CD4-positive, alpha-beta memory T cell (primary cell): ENCODE data around the gene EMC9. TPM values are rescaled to one million over a fixed set of nuclear protein-coding genes. Genes with fewer than 3 reads are reported as not detected.

Experiments
- CTCF ChIA-PET: fragments of 350-600 bp; sonication (Branson Sonifier 250); formaldehyde crosslinking; loops from one replicate; lab custom pipeline; 2021; ENCODE audit warnings: inconsistent platforms; ENCODE audit not compliant: partially characterized antibody; lab: Charles Lee
- POLR2A ChIA-PET: fragments of 350-600 bp; sonication (Branson Sonifier 250); formaldehyde crosslinking; loops from one replicate; lab custom pipeline; 2021; ENCODE audit not compliant: partially characterized antibody; lab: Charles Lee
- DNase-seq, 5 donors: peaks; one replicate each; pipeline versions ENCODE4 v3.0.0 to v3.0.0-alpha.2; 2020 to 2022; ENCODE audit warnings: mixed read lengths in 1 of 5
- H3K27ac ChIP-seq: one replicate; pipeline ENCODE4 v1.7.0; 2013; ENCODE audit warnings: low read depth, low read length
- H3K27me3 ChIP-seq: 2 replicates; pipeline ENCODE4 v1.7.0; 2013; ENCODE audit warnings: mild to moderate bottlenecking, low read length, moderate library complexity; ENCODE audit not compliant: insufficient read depth
- H3K36me3 ChIP-seq: 2 replicates; pipeline ENCODE4 v1.7.0; 2013; ENCODE audit warnings: mild to moderate bottlenecking, low read length, moderate library complexity; ENCODE audit not compliant: insufficient read depth
- H3K4me1 ChIP-seq: 2 replicates; pipeline ENCODE4 v1.7.0; 2013; ENCODE audit warnings: mild to moderate bottlenecking, low read length, moderate library complexity; ENCODE audit not compliant: insufficient read depth
- H3K4me3 ChIP-seq, 2 donors: one replicate each; pipeline ENCODE4 v1.7.0; 2013; ENCODE audit warnings: low read length in 2 of 2, mild to moderate bottlenecking in 1 of 2
- H3K9me3 ChIP-seq, 2 donors: one replicate each; pipeline ENCODE4 v1.7.0; 2013; ENCODE audit warnings: low read length in 2 of 2, control low read depth in 1 of 2; ENCODE audit not compliant: control insufficient read depth in 1 of 2
- H3K27ac Mint-ChIP-seq, 7 donors: one replicate each; pipeline ENCODE4 v1.8.0; 2020 to 2021; ENCODE audit warnings: mixed read lengths in 7 of 7, mild to moderate bottlenecking in 6 of 7, inconsistent platforms in 3 of 7, moderate library complexity in 3 of 7
- H3K27me3 Mint-ChIP-seq, 2 donors: one replicate each; pipeline ENCODE4 v1.8.0; 2020 to 2021; ENCODE audit warnings: mixed read lengths in 2 of 2
- H3K36me3 Mint-ChIP-seq, 2 donors: one replicate each; pipeline ENCODE4 v1.8.0; 2020 to 2021; ENCODE audit warnings: mixed read lengths in 2 of 2, inconsistent platforms in 1 of 2, mild to moderate bottlenecking in 1 of 2
- H3K4me1 Mint-ChIP-seq, 4 donors: one replicate each; pipeline ENCODE4 v1.8.0; 2020 to 2021; ENCODE audit warnings: mixed read lengths in 4 of 4, mild to moderate bottlenecking in 1 of 4
- H3K4me3 Mint-ChIP-seq, 8 donors: one replicate each; pipeline ENCODE4 v1.8.0; 2020 to 2021; ENCODE audit warnings: mixed read lengths in 8 of 8, mild to moderate bottlenecking in 7 of 8, moderate library complexity in 6 of 8, inconsistent platforms in 3 of 8
- H3K9me3 Mint-ChIP-seq, 8 donors: one replicate each; pipeline ENCODE4 v1.8.0; 2020 to 2021; ENCODE audit warnings: mixed read lengths in 8 of 8, mild to moderate bottlenecking in 5 of 8, inconsistent platforms in 3 of 8, moderate library complexity in 1 of 8
- intact Hi-C: fragments of 100-400 bp; cut with micrococcal nuclease; formaldehyde crosslinking; loops from one replicate; pipeline ENCODE4 v1.15.1; 2023
- polyA plus RNA-seq, 2 donors: library from polyadenylated mRNA; unstranded; fragments of 300-500 nt; fragmentation: Illumina TruSeq; gene quantifications; one replicate each; pipeline ENCODE4 v1.2.3, GENCODE V29; 2021
- total RNA-seq, 2 experiments: library from RNA; stranded (reverse); gene quantifications; one replicate each; pipeline ENCODE4 v1.2.3, GENCODE V29; 2021

Gene EMC9
- total and polyA plus RNA-seq, 4 experiments from 2014 or later, result 11.4 to 33.9 (median 23.3) TPM

DNA sequence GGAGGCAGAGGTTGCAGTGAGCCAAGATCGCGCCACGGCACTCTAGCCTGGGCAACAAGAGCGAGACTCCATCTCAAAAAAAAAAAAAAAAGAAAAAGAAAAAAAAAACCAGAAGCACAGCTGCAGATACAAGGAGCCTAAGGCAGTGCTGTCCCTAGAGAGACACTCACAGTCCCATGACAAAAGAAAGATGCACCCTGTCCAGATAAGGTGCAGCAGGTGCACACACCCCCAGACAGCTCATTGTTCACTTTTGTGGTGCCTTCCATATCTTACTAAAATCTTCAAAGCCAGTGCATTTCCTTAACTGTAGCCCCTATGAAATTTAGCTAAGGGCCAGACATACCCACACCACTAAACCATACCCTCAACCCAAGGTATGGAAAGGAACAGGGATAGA is 19.0 kb downstream of the EMC9 start:
- intact Hi-C loops, result no loop called here
- no peak for DNase-seq
- H3K27ac Mint-ChIP-seq, result peak overlapping the region in 4 of 7 donors; percentile 35 to 48 (median 40)
- ChIA-PET POLR2A (interaction anchor here (0.7 to 9.6 kb wide), 2 partner anchors 11 to 28 kb away, joined by 4 to 347 read pairs; partner anchors contain the start of genes EMC9, FITM1 and PSME1), CTCF (no interaction called here)
- no peaks in the 10 kb centered on the region for H3K9me3 Mint-ChIP-seq
- H3K36me3 Mint-ChIP-seq, result peaks cover 56% of the 10 kb centered on the region in 2 donors
- H3K27ac ChIP-seq, result no peak overlapping the region
- peaks cover 60% of the 10 kb centered on the region for H3K36me3 ChIP-seq
- peaks cover 2% of the 10 kb centered on the region for H3K4me1 ChIP-seq
- H3K4me3 ChIP-seq, result no peak overlapping the region
- peaks cover 4 to 17% (median 8%) of the 10 kb centered on the region in 4 donors for H3K4me1 Mint-ChIP-seq
- no peaks in the 10 kb centered on the region for H3K27me3 ChIP-seq
- H3K9me3 ChIP-seq, result no peaks in the 10 kb centered on the region
- no peaks in the 10 kb centered on the region for H3K27me3 Mint-ChIP-seq
- no peak overlapping the region for H3K4me3 Mint-ChIP-seq

DNA sequence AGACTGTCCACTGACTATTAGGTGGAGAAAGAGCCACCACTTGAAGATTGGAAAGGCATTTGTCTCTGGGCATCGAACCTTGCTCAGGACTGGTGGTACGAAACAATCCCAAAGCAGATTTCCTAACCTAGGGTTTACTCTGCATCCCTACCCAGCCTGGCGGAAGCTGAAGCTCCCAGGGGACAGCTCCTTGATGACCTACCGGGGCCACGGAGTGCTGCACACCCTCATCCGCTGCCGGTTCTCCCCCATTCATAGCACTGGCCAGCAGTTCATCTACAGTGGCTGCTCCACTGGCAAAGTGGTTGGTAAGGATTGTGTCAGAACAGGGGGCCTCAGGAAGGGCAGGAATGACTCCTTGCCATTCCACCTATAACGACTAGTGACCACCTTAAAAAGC is 20.2 kb downstream of the EMC9 start:
- ChIA-PET POLR2A (interaction anchor here (0.6 to 9.6 kb wide), 3 partner anchors 13 to 50 kb away, joined by 3 to 347 read pairs (median 3); partner anchors contain the start of genes EMC9, FITM1, PSME1 and PSME2), CTCF (interaction anchor here (0.7 to 1.1 kb wide), 2 partner anchors 14 to 30 kb away, joined by 3 read pairs; no protein-coding TSS in a partner anchor)
- no peak overlapping the region for H3K4me3 ChIP-seq
- Mint-ChIP-seq H3K9me3 (no peaks in the 10 kb centered on the region), H3K4me3 (no peak overlapping the region), H3K4me1 (peaks cover 10 to 29% (median 12%) of the 10 kb centered on the region in 4 donors), H3K27ac (peak overlapping the region in 1 of 7 donors; percentile 42), H3K36me3 (peaks cover 62 to 65% of the 10 kb centered on the region in 2 donors), H3K27me3 (no peaks in the 10 kb centered on the region)
- no peaks in the 10 kb centered on the region for H3K27me3 ChIP-seq
- intact Hi-C loops, result no loop called here
- peaks cover 63% of the 10 kb centered on the region for H3K36me3 ChIP-seq
- DNase-seq, result no peak
- peaks cover 14% of the 10 kb centered on the region for H3K4me1 ChIP-seq
- no peak overlapping the region for H3K27ac ChIP-seq
- no peaks in the 10 kb centered on the region for H3K9me3 ChIP-seq

DNA sequence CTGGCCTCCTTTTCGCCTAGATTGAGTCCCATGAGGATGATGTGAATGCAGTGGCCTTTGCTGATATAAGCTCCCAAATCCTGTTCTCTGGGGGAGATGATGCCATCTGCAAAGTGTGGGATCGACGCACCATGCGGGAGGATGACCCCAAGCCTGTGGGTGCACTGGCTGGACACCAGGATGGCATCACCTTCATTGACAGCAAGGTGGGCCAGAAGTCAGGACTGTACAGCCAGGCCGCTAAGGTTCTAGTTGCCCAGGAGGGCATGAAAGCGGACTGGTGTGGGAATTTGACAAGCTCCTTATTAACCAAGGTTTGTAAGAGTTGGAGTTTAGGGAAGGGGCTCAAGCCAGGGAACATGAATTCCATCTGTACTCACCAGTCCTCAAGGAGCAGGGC is 21.7 kb downstream of the EMC9 start:
- Histone ChIP-seq H3K4me3 (no peak overlapping the region), H3K36me3 (peaks cover 63% of the 10 kb centered on the region), H3K27ac (no peak overlapping the region), H3K9me3 (no peaks in the 10 kb centered on the region), H3K27me3 (no peaks in the 10 kb centered on the region), H3K4me1 (peaks cover 22% of the 10 kb centered on the region)
- ChIA-PET CTCF (interaction anchor here (1.2 to 1.8 kb wide), 2 partner anchors 28 to 41 kb away, joined by 4 to 5 read pairs; partner anchors contain the start of gene IRF9), POLR2A (interaction anchor here (0.6 to 9.6 kb wide), 3 partner anchors 14 to 799 kb away, joined by 3 to 347 read pairs (median 4); partner anchors contain the start of genes EMC9, FITM1, PABPN1 and PSME1)
- Mint-ChIP-seq H3K27me3 (no peaks in the 10 kb centered on the region), H3K4me3 (no peak overlapping the region), H3K27ac (peak overlapping the region in 1 of 7 donors; percentile 54), H3K9me3 (peaks cover 0 to 2% (median 0%) of the 10 kb centered on the region in 8 donors), H3K36me3 (peaks cover 58 to 75% of the 10 kb centered on the region in 2 donors), H3K4me1 (peaks cover 19 to 41% (median 25%) of the 10 kb centered on the region in 4 donors)
- DNase-seq, result no peak
- intact Hi-C loops, result loop anchor here (10.0 kb wide), 1 partner anchor 655 kb away; the partner anchor contains the start of gene NGDN

DNA sequence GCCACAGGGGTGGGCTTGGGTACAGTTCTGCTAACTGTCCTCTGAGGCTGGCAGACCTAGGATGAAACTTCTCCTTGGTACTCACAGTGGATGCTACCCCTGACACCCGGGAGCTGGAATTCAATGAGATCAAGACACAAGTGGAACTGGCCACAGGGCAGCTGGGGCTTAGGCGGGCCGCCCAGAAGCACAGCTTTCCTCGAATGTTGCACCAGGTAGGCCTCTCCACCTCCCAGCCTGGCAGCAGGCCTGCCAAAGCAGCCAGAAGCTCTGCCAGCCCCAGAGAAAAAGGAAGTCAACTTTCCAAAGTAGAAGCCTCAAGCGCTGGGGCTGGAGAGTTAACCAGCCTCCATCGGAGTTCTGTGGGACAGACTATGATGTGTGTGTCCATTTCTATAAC is 24.2 kb downstream of the EMC9 start:
- Histone ChIP-seq H3K27ac (no peak overlapping the region), H3K4me3 (no peak overlapping the region), H3K36me3 (peaks cover 45% of the 10 kb centered on the region), H3K9me3 (no peaks in the 10 kb centered on the region), H3K4me1 (peaks cover 29% of the 10 kb centered on the region), H3K27me3 (no peaks in the 10 kb centered on the region)
- Mint-ChIP-seq H3K27me3 (no peaks in the 10 kb centered on the region), H3K4me3 (no peak overlapping the region), H3K4me1 (peaks cover 19 to 44% (median 30%) of the 10 kb centered on the region in 4 donors), H3K9me3 (peaks cover 0 to 2% (median 0%) of the 10 kb centered on the region in 8 donors), H3K27ac (peak overlapping the region in 1 of 7 donors; percentile 98), H3K36me3 (peaks cover 42 to 62% of the 10 kb centered on the region in 2 donors)
- no peak for DNase-seq
- ChIA-PET POLR2A (interaction anchor here (1.2 to 9.6 kb wide), 6 partner anchors 17 to 59 kb away, joined by 3 to 347 read pairs (median 80); partner anchors contain the start of genes EMC9, FITM1, IRF9 and PCK2), CTCF (interaction anchor here (0.5 to 5.4 kb wide), 9 partner anchors 9 to 60 kb away, joined by 3 to 43 read pairs (median 7); partner anchors contain the start of genes IRF9, PCK2 and PSME1)
- intact Hi-C loops, result loop anchor here (10.0 kb wide), 1 partner anchor 652 kb away; the partner anchor contains the start of gene NGDN

DNA sequence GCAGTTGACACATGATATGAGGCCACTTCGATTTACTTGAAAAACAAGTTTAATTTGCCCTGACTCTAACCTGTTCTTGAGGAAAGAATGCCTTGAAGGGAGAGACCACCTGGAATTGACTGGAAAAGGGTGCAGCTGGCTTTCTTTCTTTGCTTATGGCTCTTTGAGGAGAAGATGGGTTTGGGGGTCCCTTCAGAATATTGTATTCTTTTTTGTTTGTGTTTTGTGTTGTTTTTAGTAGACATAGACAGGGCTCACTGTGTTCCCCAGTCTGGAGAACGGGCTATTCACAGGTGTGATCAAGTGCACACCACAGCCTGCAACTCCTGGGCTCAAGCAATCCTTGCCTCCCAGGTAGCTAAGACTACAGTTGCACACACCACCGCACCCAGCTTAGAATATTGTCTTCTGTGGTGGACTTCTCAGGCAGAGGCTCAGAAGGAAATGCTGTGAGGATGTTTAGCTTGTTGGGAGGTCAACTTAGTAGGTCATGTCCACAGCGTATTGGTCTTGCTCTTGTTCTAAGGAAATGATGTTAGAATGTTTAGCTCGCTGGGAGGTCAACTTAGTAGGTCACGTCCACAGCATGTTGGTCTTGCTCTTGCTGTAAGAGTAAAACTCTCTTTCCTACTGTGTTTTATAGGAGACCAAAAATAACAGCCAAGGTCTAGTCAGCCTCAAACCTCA is 25.1 kb downstream of the EMC9 start:
- Histone ChIP-seq H3K27ac (peak overlapping the region; percentile 98), H3K9me3 (no peaks in the 10 kb centered on the region), H3K27me3 (no peaks in the 10 kb centered on the region), H3K36me3 (peaks cover 38% of the 10 kb centered on the region), H3K4me3 (peak overlapping the region; percentile 97 to 98), H3K4me1 (peaks cover 29% of the 10 kb centered on the region)
- peaks cover 37 to 57% of the 10 kb centered on the region in 2 donors for H3K36me3 Mint-ChIP-seq
- no peaks in the 10 kb centered on the region for H3K27me3 Mint-ChIP-seq
- intact Hi-C loops, result loop anchor here (10.0 kb wide), 1 partner anchor 651 kb away; the partner anchor contains the start of gene NGDN
- peak overlapping the region; percentile 23 to 100 (median 99) for H3K27ac Mint-ChIP-seq
- peak overlapping the region; percentile 95 to 99 (median 98) for H3K4me3 Mint-ChIP-seq
- ChIA-PET POLR2A (interaction anchor here (1.2 to 9.6 kb wide), 10 partner anchors 18 to 314 kb away, joined by 3 to 347 read pairs (median 30); partner anchors contain the start of genes CARMIL3, CBLN3, CIDEB and EMC9), CTCF (interaction anchor here (0.7 to 5.4 kb wide), 10 partner anchors 8 to 65 kb away, joined by 3 to 43 read pairs (median 8); partner anchors contain the start of genes IRF9, PCK2, PSME1 and PSME2)
- no peak for DNase-seq
- H3K9me3 Mint-ChIP-seq, result peaks cover 0 to 2% (median 0%) of the 10 kb centered on the region in 8 donors
- H3K4me1 Mint-ChIP-seq, result peaks cover 19 to 44% (median 30%) of the 10 kb centered on the region in 4 donors

DNA sequence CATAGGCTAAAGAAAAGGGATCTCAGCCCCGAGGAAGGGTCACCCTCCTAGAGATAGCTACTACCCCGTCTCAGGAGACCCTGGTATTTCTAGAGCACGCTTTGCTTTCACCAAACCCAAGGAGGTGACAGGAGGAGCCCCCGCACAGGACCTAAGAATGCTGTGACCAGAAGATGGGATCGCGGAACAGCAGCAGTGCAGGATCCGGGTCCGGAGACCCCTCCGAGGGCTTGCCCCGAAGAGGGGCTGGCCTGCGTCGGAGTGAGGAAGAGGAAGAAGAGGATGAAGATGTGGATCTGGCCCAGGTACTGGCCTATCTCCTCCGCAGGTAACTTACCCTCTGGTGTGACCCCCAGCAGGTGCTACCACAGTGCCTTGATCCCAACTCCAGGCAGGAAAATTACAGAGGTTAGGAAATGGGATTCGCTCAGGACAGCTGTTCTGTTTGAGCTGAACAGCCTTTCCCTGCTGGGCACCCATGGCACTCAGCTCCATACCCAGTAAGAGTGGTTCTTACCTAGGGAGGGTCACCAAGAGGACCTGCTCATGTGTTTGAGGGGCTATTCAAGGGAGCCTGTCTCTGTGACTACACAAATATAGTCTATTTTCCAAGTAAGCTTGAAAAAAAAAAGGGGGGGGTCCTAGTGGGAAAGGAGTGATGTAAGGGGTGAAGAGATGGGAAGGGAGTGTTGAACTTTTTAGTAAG is 25.8 kb downstream of the EMC9 start:
- DNase-seq, result no peak
- no peaks in the 10 kb centered on the region for H3K9me3 ChIP-seq
- ChIA-PET CTCF (interaction anchor here (1.2 to 5.4 kb wide), 13 partner anchors 12 to 193 kb away, joined by 3 to 43 read pairs (median 9); partner anchors contain the start of genes IRF9, MDP1, PCK2 and PSME1), POLR2A (interaction anchor here (0.6 to 9.6 kb wide), 28 partner anchors 9 to 321 kb away, joined by 3 to 347 read pairs (median 11); partner anchors contain the start of genes CARMIL3, CBLN3, CHMP4A and CIDEB)
- H3K4me3 Mint-ChIP-seq, result peak overlapping the region; percentile 95 to 99 (median 98)
- H3K9me3 Mint-ChIP-seq, result peaks cover 0 to 2% (median 0%) of the 10 kb centered on the region in 8 donors
- no peaks in the 10 kb centered on the region for H3K27me3 Mint-ChIP-seq
- peak overlapping the region; percentile 97 to 98 for H3K4me3 ChIP-seq
- H3K36me3 ChIP-seq, result peaks cover 31% of the 10 kb centered on the region
- no peaks in the 10 kb centered on the region for H3K27me3 ChIP-seq
- intact Hi-C loops, result loop anchor here (2.0 to 10.0 kb wide), 2 partner anchors 97 to 651 kb away; partner anchors contain the start of genes CHMP4A and NGDN
- H3K27ac ChIP-seq, result peak overlapping the region; percentile 98
- H3K4me1 Mint-ChIP-seq, result peaks cover 19 to 44% (median 30%) of the 10 kb centered on the region in 4 donors
- H3K4me1 ChIP-seq, result peaks cover 29% of the 10 kb centered on the region
- peaks cover 30 to 52% of the 10 kb centered on the region in 2 donors for H3K36me3 Mint-ChIP-seq
- peak overlapping the region; percentile 98 to 100 (median 99) for H3K27ac Mint-ChIP-seq
